NCI-H2081 (cell line): ENCODE measurements around the gene PTDSS2.

Experiments used
- DNase-seq, 2 experiments: peaks; one replicate each; lab custom pipeline; 2025; lab: John Stamatoyannopoulos, UW

The PTDSS2 gene

DNA sequence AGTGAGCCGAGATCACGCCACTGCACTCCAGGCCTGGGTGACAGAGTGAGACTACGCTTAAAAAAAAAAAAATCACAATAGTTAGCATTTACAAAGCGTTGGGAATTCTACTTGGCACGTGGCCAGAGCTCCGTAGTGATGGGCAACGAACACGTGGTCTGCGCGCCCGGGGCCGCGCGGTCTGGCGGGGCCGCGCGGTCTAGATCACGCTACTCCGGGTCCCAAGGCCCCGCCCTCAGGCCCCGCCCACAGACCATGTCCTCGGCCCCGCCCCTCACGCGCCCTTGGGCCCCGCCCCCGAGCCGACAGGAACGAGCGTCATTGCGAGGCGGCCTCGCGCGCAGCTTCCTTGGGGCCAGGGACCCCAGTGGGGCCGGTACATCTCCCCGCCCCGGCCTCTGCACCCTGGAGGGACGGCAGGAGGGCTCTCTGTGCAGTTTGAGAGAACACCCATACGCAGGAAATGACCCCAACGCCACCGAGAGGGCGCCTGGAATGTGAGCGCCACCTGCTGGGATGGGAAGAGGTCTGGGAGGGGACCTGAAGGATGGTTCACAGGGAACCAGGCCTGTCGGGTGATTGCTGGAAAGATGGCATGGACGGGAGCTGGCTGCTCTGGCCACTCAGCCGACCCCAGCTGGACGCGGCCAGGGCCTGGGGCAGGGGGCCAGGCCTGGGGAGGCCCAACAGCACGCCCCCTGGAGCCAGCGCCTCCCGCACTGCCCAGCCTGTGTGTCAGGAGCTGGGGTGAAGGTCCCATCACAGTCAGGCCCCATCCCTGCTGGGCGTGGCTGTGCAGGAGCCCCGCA, 2.0 kb upstream of the PTDSS2 start:
- peak; percentile 89 to 91 for DNase-seq

DNA sequence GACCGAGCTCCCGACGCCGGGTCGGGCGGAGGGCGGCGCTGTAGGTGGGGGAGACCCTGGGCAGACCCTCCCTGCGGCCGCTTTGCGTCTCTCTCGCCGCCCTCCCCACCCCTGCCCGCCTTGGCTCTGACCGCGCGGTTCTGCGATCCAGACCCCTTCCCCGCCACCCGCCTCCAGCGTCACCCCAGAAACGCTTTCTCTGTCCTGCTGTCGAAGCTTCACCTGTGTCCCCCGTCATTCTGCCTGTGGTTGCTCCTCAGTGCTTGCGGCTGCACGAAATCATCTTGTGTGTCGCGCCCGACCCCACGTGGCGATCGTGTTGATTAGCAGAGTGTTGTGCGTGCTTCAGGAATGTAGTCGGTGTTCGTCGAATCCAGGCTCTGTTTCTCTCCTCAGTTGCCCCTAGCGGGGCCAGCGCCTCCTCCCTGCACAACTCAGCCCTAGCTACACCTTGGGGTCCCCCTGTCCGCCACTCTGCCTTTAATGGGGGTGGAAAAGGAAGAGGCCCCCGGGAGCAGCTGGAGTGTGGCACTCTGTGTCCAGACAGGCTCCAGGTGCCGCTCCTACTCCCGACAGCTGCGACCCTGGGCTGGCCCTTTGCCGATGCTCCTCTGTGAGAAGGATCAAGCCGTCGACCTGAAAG, 851 bp downstream of the PTDSS2 start:
- peak; percentile 32 to 62 for DNase-seq

- DNase-seq = no peak
Observed at GRCh38 chr11:451738-452137, 1.7 kb downstream of the PTDSS2 start.

DNA sequence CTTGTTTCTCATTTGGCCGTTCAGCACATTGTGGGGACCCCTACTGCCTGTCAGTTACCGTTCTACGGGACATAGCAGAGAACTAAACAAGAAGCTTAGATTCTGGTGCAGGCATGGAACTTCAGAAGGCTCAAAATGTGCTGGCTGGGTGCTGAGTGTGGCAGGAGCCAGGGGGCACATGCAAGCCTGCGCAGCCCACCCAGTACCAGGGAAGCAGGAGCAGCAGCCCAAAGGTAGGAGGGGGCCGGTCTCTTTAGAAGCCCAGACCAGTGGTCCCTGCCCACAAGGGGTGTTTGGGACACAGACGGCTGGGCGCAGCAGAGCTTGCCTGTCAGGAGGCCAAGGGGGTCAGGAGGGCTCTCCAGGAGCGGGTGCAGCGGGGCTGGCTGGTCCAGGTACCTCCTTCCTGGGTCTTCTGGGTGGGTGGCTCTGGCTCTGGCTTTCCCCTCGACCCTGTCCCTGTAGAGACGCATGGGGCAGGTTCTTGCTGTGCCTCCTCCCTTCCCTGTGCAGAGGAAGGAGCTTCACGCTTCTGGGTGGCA, 2.2 kb downstream of the PTDSS2 start:
- DNase-seq = no peak

- DNase-seq = no peak
Observed at GRCh38 chr11:452916-453527, 2.9 kb downstream of the PTDSS2 start.

DNA sequence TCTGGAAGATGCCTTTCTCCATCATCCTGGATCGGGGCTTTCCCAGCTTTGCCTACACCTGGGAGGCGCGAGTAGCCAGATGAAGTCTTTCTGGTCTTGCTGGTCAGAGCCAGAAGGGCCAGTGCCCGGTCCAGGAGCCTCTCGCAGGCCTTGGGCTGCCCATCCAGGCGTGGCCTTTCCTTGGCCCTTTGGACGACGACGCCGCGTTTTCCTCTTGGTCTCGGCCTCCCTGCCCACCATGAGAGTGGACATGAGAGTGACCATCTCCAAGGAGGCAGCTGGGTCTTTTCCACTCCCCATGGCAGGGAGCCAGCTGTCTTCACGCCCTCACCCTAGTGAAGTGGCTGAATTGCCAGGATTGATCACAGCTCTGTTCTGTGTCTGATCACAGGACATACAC, 3.5 kb downstream of the PTDSS2 start:
- no peak for DNase-seq

DNA sequence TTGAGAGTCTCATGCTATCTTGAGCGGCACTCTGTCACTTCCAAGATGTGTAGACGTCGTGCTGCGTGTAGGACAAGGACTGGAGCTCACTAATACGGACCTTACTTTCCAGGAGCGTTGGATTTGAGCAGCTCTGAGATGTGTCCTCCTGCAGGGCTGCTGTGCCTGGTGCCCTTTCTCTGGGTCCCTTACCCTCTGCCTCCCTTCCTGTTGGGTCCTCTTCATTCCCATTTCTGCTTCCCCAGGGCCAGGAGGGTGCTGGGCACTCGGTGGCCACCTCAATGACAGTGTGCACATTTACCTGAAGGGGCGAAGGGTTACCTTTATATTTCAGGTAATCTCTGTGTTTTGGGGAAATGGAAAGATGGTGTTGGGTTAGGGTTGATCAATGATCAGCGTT, 4.0 kb downstream of the PTDSS2 start:
- no peak for DNase-seq

- DNase-seq = no peak
Observed at GRCh38 chr11:454801-455565, 4.9 kb downstream of the PTDSS2 start.

DNA sequence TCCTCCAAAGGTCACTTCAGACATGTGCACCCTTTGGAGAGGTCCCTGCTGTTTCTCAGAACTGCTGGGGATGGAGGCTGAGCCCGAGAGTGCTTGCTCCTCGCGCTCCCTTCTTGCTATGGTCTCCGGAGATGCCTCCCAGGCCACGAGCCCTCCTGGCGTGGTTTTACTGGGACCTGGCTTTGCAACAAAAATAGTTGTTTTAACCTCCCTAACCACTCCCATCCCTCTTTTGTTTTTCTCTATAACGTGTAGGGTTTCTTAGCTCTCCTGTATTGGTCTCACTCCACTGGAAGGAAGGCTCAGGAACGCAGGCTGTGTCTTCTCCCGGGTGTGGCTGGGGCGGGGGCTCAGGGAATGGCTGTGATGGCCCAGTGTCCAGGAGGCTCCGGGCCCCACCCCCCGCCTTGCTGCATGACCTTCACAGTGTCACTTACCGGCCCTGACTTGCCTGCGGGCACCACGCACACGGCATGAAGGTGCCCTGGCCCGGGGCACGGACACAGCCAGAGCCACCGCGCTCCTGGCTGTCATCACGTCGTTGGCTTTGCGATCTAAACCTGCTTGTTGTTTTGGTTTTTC, 5.6 kb downstream of the PTDSS2 start:
- DNase-seq = no peak

DNA sequence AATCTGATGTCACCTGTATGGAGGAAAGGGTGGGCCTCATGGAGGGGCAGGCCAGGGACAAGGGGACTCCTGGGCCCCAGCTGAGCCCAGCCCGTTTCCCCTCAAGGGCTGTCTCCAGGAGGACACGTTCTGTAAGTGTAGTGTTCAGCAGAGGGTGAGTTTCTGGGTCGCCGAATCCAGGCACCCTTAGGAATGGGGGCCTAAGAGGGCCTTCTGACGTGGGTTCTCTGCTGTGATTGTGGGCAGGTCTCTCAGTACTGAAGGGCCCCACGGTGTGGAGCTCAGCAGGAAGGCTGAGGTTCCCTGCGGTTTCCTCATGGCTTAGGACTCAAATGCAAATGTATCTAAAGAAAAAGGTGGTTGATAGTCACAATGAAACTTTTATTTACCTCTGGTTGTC, 6.5 kb downstream of the PTDSS2 start:
- no peak for DNase-seq

DNA sequence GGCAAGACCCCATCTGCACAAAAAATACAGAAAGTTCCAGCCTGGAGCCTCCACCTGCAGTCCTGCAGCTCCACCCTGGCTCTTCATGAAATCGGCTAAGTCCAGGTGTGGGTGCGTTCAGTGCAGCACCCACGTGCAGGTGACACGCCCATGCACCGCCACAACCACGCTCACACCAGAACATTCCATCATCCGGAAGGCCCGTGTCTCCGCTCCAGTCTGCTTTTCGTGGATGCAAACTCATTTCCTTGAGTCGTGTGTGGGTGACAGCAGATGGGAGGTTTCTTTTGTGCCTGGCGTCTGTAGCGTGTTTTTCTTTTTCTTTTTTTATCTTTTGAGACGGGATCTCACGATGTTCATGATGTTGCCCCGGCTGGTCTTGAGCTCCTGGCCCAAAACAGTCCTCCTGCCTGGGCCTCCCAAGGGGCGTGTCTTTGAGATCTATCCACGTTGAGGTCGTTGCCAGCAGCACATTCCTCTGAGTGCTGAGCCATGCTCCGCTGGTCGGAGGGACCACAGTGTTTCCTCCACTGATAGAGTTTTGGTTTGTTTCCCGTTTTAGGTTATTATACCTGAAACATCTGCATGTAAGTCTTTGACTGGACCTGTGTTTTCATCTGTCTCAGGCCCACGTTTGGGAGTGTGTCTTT, 7.2 kb downstream of the PTDSS2 start:
- no peak for DNase-seq

DNA sequence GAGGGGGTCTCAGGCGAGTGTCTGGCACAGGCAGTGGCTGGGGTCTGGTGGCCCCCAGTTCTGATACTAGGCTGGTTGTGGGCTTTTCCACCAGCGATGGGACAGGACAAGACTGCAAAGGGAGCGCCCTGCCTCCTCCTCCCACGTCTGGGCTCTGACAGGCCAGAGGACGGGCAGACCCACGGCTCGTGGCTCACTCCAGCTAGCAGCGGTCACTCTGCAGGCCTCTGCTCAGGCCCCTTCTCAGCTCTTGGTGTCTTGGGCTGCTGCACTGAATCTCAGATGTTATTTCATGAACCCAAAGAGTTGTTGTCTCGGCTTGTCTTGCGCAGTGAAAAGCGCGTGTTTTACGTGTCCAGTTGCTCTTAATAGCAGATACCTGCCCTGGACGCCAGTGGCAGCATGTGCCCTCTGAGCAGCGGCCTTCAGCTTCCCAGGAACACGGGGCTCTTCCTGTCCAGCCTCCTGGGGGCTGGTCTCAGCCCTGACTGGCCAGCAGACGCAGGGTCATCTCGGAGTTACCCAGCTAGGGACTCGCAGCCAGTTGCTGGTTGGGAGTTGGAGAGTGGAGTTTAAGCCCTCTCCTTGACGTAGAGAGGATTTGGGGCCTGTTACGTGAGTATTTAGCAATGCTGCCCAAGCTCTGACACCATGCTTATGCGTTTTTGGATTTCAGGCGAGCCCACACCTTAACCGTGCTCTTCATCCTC, 9.6 kb downstream of the PTDSS2 start:
- no peak for DNase-seq

DNA sequence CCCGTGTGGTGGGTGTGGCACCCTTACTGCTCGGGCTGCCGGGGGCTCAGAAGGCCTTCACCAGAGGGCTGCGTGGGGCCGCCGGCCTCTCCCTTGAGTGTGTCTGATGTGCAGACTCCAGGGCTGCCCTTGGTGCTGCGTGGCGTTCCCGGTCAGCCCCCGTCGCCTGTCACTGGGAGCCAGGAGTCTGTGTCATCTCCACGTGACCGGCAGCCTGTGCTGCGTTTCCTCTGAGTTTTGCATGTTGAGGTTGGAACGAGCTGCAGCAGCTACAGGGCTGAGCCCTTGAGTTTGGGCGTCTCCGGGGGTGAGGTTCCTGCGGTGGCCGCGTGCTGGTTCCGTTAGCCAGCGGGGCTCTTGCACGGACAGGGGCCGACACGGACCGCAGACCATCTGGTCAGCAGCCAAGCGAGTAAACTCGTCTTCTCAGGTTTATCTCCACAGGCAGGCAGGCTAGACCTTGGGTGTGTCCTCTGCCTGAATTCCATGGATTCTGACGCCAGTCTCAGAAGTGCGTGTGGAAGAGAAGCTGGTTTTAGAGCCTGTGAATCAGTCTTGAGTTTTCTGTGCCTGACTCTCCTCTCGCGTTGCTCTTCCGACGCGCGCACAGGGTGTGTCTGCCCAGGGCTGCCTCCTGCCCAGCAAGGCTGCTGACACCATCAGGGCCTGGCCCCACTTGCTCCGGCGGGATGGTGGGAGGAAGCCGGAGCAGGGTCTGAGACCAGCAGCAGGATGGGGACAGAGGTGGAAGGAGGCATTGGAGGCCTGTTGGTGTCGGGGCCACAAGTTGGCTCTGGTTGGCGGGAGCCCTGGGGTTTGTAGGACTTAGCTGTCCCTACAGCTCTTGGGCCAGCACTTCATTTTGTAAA, 10.5 kb downstream of the PTDSS2 start:
- no peak for DNase-seq

DNA sequence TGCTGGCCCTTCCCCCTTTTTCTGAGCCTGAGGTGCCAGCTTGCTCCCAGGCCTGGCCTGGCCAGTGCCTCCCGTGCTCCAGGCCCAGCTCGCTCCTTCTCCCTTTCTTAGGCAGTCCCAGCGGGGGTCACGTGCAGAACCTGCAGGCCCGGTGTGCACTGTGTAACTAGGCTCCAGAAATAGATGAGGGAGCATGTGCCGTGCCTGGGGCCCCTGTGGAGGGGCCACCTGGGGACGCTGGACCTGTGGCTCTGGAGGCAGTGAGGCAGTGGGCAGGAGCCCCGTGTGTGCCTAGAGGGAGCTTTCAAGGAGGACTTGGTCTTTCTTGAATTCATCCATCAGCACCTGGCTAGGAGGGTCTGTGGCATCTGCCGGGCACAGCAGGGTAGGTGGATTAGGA, 11.5 kb downstream of the PTDSS2 start:
- no peak for DNase-seq

- no peak for DNase-seq
Observed at GRCh38 chr11:462107-462890, 12.2 kb downstream of the PTDSS2 start.

DNA sequence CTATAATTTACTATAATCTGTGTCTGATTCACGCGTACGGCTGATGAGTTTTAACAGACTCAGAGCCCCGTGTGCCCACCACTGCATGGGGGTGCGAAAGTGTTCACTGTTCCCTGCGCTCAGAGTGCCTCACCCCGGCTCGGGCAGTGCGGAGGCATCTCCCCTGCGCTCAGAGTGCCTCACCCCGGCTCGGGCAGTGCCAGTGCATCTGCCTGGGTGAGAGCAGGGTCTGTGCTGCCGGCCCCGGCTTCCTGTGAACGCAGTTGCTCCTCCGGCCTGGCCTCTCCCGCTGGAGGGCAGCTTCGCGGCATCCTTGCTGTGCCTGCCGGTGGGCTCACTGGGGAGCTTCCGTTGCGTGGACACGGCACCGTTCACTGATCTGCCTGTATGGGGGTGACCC, 14.2 kb downstream of the PTDSS2 start:
- DNase-seq = no peak

- no peak for DNase-seq
Observed at GRCh38 chr11:465896-466530, 15.9 kb downstream of the PTDSS2 start.

DNA sequence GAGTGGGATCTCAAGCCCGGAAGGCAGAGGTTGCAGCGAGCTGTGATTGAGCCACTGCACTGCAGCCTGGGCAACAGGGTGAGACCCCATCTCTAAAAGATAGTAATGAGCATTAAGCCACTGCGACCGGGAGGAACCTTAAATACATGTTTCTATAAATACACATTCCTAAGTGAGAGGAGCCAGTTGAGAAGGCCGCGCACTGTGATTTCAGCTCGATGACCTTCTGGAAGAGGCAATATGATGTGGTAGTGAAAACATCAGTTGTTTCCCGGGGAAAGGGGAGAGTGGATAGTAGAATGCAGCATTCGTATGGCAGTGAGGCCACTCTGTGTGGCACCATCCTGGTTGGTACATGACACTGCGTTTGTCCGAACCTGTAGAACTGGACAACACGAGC, 18.0 kb downstream of the PTDSS2 start:
- DNase-seq = no peak
